ENCODE data around the gene ADGB.

DNA sequence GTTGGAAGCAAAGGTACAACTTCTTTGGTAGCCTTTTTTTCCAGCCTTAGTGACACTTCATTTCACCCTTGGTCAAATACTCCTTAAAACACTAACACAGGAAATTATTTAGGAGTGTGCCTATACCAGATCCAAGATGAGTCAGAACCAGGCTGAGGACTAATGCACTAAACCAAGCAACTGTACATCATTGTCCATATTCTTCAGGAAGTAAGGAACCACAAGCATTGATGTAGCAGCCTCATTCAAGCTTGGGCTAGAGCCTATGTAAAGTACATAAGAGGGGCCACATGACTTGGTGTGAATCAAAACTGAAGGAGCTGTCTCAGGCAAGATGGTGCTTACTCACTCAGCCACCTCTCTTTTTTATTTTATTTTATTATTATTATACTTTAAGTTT, 20.7 kb upstream of the ADGB start:
- TF ChIP-seq POLR2AphosphoS5 (IDR thresholded peaks at IDR 0.05; ENCODE audit: low read depth), result no peak
- TF ChIP-seq, protein P1, sequence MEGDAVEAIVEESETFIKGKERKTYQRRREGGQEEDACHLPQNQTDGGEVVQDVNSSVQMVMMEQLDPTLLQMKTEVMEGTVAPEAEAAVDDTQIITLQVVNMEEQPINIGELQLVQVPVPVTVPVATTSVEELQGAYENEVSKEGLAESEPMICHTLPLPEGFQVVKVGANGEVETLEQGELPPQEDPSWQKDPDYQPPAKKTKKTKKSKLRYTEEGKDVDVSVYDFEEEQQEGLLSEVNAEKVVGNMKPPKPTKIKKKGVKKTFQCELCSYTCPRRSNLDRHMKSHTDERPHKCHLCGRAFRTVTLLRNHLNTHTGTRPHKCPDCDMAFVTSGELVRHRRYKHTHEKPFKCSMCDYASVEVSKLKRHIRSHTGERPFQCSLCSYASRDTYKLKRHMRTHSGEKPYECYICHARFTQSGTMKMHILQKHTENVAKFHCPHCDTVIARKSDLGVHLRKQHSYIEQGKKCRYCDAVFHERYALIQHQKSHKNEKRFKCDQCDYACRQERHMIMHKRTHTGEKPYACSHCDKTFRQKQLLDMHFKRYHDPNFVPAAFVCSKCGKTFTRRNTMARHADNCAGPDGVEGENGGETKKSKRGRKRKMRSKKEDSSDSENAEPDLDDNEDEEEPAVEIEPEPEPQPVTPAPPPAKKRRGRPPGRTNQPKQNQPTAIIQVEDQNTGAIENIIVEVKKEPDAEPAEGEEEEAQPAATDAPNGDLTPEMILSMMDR (IDR thresholded peaks at IDR 0.05; ENCODE audit: insufficient read depth, low read length), result no peak
- TF ChIP-seq, protein P2, sequence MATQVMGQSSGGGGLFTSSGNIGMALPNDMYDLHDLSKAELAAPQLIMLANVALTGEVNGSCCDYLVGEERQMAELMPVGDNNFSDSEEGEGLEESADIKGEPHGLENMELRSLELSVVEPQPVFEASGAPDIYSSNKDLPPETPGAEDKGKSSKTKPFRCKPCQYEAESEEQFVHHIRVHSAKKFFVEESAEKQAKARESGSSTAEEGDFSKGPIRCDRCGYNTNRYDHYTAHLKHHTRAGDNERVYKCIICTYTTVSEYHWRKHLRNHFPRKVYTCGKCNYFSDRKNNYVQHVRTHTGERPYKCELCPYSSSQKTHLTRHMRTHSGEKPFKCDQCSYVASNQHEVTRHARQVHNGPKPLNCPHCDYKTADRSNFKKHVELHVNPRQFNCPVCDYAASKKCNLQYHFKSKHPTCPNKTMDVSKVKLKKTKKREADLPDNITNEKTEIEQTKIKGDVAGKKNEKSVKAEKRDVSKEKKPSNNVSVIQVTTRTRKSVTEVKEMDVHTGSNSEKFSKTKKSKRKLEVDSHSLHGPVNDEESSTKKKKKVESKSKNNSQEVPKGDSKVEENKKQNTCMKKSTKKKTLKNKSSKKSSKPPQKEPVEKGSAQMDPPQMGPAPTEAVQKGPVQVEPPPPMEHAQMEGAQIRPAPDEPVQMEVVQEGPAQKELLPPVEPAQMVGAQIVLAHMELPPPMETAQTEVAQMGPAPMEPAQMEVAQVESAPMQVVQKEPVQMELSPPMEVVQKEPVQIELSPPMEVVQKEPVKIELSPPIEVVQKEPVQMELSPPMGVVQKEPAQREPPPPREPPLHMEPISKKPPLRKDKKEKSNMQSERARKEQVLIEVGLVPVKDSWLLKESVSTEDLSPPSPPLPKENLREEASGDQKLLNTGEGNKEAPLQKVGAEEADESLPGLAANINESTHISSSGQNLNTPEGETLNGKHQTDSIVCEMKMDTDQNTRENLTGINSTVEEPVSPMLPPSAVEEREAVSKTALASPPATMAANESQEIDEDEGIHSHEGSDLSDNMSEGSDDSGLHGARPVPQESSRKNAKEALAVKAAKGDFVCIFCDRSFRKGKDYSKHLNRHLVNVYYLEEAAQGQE (IDR thresholded peaks at IDR 0.05; ENCODE audit: insufficient replicate concordance, low read depth), result no peak
